Mucosa of rectum (tissue), 2 donors: ENCODE data around the gene ECE2.
A peak's percentile ranks its signal among the peaks of the same experiment; 100 is the strongest.
"Not testable (repeated sequence)": the region's sequence is repeated elsewhere in the genome, so short reads cannot be mapped to it uniquely, and the experiment has no call there.

Source experiments
- H3K27ac ChIP-seq, 2 donors: one replicate each; pipeline ENCODE4 v1.7.0; 2013; ENCODE audit warnings: inconsistent platforms in 2 of 2, low read depth in 2 of 2, low read length in 2 of 2
- H3K27me3 ChIP-seq, 2 donors: one replicate each; pipeline ENCODE4 v1.7.0; 2013; ENCODE audit warnings: low read length in 2 of 2; ENCODE audit not compliant: control insufficient read depth in 2 of 2, insufficient read depth in 2 of 2
- H3K36me3 ChIP-seq, 2 donors: one replicate each; pipeline ENCODE4 v1.7.0; 2013; ENCODE audit warnings: low read length in 2 of 2; ENCODE audit not compliant: control insufficient read depth in 2 of 2, insufficient read depth in 2 of 2
- H3K4me1 ChIP-seq, 2 donors: one replicate each; pipeline ENCODE4 v1.7.0; 2013; ENCODE audit warnings: low read length in 2 of 2, mild to moderate bottlenecking in 1 of 2; ENCODE audit not compliant: control insufficient read depth in 2 of 2, insufficient read depth in 2 of 2
- H3K4me3 ChIP-seq, 2 donors: one replicate each; pipeline ENCODE4 v1.7.0; 2013; ENCODE audit warnings: low read length in 2 of 2
- H3K9ac ChIP-seq, 2 donors: one replicate each; pipeline ENCODE4 v1.7.0; 2013; ENCODE audit warnings: low read length in 2 of 2, low read depth in 1 of 2, mild to moderate bottlenecking in 1 of 2
- H3K9me3 ChIP-seq, 2 donors: one replicate each; pipeline ENCODE4 v1.7.0; 2013; ENCODE audit warnings: low read length in 2 of 2; ENCODE audit not compliant: control insufficient read depth in 2 of 2
- donor health status: healthy.
- donor health status: Normal muscosa, but diverticular disease.

The ECE2 gene

DNA sequence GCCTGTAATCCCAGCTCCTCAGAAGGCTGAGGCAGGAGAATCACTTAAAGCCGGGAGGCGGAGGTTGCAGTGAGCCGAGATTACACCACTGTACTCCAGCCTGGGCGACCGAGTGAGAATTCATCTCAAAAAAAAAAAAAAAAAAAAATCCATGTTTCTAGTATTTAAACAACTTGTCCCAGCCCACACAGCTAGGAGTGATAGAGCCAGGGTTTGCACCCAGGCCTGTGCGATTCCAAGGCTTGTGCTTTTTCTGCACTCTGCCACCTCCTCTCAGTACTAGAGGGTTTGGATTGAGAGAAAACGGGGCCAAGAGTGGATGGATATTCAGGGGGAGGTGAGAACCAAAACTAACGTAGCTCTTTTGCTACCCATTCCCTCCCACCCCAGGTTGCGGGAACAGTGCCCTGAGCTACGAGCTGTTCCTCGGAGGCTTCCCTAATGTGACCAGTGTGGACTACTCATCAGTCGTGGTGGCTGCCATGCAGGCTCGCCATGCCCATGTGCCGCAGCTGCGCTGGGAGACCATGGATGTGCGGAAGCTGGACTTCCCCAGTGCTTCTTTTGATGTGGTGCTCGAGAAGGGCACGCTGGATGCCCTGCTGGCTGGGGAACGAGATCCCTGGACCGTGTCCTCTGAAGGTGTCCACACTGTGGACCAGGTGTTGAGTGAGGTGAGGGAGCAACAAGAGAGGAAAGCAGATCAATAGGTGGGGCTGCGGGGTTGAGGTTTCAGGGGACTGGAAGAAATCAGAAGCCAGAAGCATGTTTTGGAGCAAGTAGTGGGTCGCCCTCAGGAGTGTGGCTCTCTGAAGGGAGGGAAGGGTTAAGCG, 18.5 kb upstream of the ECE2 start:
- Histone ChIP-seq H3K4me1 (peaks cover 4 to 5% of the 10 kb centered on the region in 2 donors), H3K9ac (no peak overlapping the region), H3K27ac (no peak overlapping the region), H3K4me3 (no peak overlapping the region), H3K36me3 (no peaks in the 10 kb centered on the region), H3K27me3 (peaks cover 16 to 19% of the 10 kb centered on the region in 2 donors), H3K9me3 (no peaks in the 10 kb centered on the region)

GRCh38 chr3:184258926-184259325, 16.9 kb upstream of the ECE2 start:
- H3K4me3 ChIP-seq, result no peak overlapping the region
- no peaks in the 10 kb centered on the region for H3K9me3 ChIP-seq
- H3K27me3 ChIP-seq, result peaks cover 23 to 24% of the 10 kb centered on the region in 2 donors
- H3K27ac ChIP-seq, result no peak overlapping the region
- H3K36me3 ChIP-seq, result no peaks in the 10 kb centered on the region
- H3K9ac ChIP-seq, result no peak overlapping the region
- peaks cover 4 to 5% of the 10 kb centered on the region in 2 donors for H3K4me1 ChIP-seq

DNA sequence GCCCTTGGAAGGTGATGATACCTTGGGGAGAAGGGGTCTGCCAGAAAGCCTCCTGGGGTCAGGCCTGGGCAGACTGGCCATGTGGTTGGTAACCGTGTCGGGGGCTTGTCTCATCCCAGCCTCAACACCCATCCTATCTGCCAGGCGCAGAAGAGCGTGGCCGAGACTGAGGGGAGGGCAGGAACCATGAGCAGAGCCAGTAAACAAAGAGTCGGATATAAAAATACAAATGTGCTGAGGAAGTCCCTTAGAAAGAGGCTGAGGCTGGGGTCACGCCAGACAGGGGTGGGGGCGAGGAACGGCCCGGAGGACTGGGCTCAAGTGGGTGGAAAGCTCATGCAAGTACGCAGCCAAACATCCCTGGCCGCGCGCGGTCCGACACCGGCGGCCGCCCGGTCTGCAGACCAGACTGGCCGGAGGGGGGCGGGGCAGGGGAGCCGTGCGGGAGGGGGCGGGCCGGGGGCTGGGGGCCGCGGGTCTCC, 16.4 kb upstream of the ECE2 start:
- Histone ChIP-seq H3K9ac (no peak overlapping the region), H3K27me3 (peaks cover 24 to 25% of the 10 kb centered on the region in 2 donors), H3K4me3 (no peak overlapping the region), H3K9me3 (no peaks in the 10 kb centered on the region), H3K4me1 (peaks cover 4 to 5% of the 10 kb centered on the region in 2 donors), H3K27ac (no peak overlapping the region), H3K36me3 (no peaks in the 10 kb centered on the region)

GRCh38 chr3:184259878-184260723, 15.7 kb upstream of the ECE2 start:
- Histone ChIP-seq H3K27me3 (peaks cover 24 to 27% of the 10 kb centered on the region in 2 donors), H3K9me3 (no peaks in the 10 kb centered on the region), H3K27ac (no peak overlapping the region), H3K4me1 (peaks cover 4 to 5% of the 10 kb centered on the region in 2 donors), H3K36me3 (no peaks in the 10 kb centered on the region), H3K4me3 (peak overlapping the region in 1 of 2 donors; percentile 35), H3K9ac (no peak overlapping the region)

- Histone ChIP-seq H3K36me3 (no peaks in the 10 kb centered on the region), H3K9me3 (no peaks in the 10 kb centered on the region), H3K27ac (no peak overlapping the region), H3K27me3 (peaks cover 24 to 27% of the 10 kb centered on the region in 2 donors), H3K4me1 (peaks cover 4 to 5% of the 10 kb centered on the region in 2 donors), H3K4me3 (peak overlapping the region in 1 of 2 donors; percentile 35), H3K9ac (no peak overlapping the region)
Observed at GRCh38 chr3:184260724-184261269, 15.0 kb upstream of the ECE2 start.

DNA sequence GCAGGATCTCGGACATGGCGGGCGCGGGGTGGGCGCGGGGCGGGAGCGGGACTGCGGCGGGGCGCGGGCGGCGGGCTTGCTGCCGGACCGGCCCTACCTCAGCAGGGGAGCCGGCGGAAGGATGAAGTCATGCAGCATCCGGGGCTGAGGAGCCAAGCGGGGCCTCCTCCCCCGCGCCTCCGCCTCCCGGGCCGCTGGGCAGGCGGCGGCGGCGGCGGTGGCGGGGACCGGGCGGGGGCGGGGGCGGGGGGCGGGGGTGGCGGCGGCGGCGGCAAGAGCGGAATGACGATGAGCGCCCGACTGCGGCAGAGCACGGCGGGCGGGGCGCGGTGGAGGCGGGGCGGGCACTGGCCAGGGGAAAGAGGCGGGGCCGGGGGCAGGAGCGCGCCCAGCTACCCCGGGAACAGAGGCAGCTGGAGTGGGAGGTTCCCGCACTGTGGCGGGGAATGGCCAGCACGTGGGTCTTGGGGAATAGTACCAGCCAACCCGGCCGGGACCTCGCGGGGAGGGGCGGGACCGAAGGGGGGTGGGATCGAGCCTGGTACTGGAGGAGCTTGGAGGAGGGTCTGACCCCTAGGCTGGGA, 14.5 kb upstream of the ECE2 start, which contains the start of gene CAMK2N2:
Gene CAMK2N2 (minus strand): TSS at position 284 of the 584 bp plus-strand sequence. CDS start 268 bp downstream, at position 16.
- no peak within 1 kb of the TSS for H3K27ac ChIP-seq
- no peaks in the 10 kb centered on the region for H3K36me3 ChIP-seq
- H3K4me3 ChIP-seq, result peak within 1 kb of the TSS; percentile 43 to 54
- peaks cover 4 to 5% of the 10 kb centered on the region in 2 donors for H3K4me1 ChIP-seq
- peaks cover 24 to 27% of the 10 kb centered on the region in 2 donors for H3K27me3 ChIP-seq
- no peaks in the 10 kb centered on the region for H3K9me3 ChIP-seq
- H3K9ac ChIP-seq, result no peak within 1 kb of the TSS

- Histone ChIP-seq H3K36me3 (no peaks in the 10 kb centered on the region), H3K9me3 (no peaks in the 10 kb centered on the region), H3K4me3 (peak overlapping the region; percentile 43 to 54), H3K27ac (no peak overlapping the region), H3K9ac (no peak overlapping the region), H3K27me3 (peaks cover 24 to 27% of the 10 kb centered on the region in 2 donors), H3K4me1 (peaks cover 4 to 5% of the 10 kb centered on the region in 2 donors)
Observed at GRCh38 chr3:184261854-184262763, 13.7 kb upstream of the ECE2 start.

GRCh38 chr3:184262764-184263179, 13.1 kb upstream of the ECE2 start:
- peaks cover 24 to 27% of the 10 kb centered on the region in 2 donors for H3K27me3 ChIP-seq
- H3K4me3 ChIP-seq, result no peak overlapping the region
- no peak overlapping the region for H3K27ac ChIP-seq
- no peaks in the 10 kb centered on the region for H3K9me3 ChIP-seq
- no peaks in the 10 kb centered on the region for H3K36me3 ChIP-seq
- no peak overlapping the region for H3K9ac ChIP-seq
- peaks cover 4 to 5% of the 10 kb centered on the region in 2 donors for H3K4me1 ChIP-seq

- not testable (repeated sequence) for H3K27ac ChIP-seq, H3K9ac ChIP-seq, H3K4me3 ChIP-seq, H3K9me3 ChIP-seq, H3K36me3 ChIP-seq, H3K4me1 ChIP-seq
- peaks cover 6 to 11% of the 10 kb centered on the region in 2 donors for H3K27me3 ChIP-seq
Observed at GRCh38 chr3:184267249-184267648, 8.6 kb upstream of the ECE2 start.
